ENCODE data around the gene TSPYL1. TPM values are rescaled to one million over a fixed set of nuclear protein-coding genes. Genes with fewer than 3 reads are reported as not detected.

The TSPYL1 gene
- total RNA-seq, 1 experiment from 2014 or later, result 57.3 TPM

DNA sequence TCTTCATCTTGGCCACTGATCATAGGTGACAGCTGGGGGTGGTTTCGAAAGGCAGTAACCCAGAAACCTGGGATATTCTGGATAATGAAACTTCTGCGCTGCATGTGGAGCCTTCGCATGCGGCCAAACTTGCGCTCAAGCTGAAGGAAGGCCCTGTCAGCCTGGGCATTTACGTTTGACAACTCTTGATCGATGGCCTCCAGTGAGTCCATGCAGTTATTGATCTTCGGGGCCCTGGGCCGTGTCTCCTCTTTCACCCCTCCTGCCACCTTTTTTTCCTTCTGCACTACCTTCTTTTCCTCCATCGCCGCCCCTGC is 26.6 kb downstream of the TSPYL1 start:
- Mint-ChIP-seq H3K36me3 (ENCODE audit: insufficient read depth, unreplicated experiment) (peaks cover 6% of the 10 kb centered on the region), H3K27ac (ENCODE audit: unreplicated experiment) (no peak overlapping the region), H3K4me1 (ENCODE audit: low read depth, unreplicated experiment) (peaks cover 16% of the 10 kb centered on the region), H3K4me3 (ENCODE audit: unreplicated experiment) (no peak overlapping the region), H3K27me3 (ENCODE audit: insufficient read depth, unreplicated experiment) (no peaks in the 10 kb centered on the region), H3K9me3 (ENCODE audit: unreplicated experiment) (no peaks in the 10 kb centered on the region)
- no peaks in the 10 kb centered on the region for H3K9me3 ChIP-seq
- no peak for DNase-seq
- no peaks in the 10 kb centered on the region for H3K27me3 ChIP-seq (replicated peaks; ENCODE audit: control insufficient read depth, insufficient read depth, low read length)
- peaks cover 19% of the 10 kb centered on the region for H3K4me1 ChIP-seq
- TF ChIP-seq, protein P1, sequence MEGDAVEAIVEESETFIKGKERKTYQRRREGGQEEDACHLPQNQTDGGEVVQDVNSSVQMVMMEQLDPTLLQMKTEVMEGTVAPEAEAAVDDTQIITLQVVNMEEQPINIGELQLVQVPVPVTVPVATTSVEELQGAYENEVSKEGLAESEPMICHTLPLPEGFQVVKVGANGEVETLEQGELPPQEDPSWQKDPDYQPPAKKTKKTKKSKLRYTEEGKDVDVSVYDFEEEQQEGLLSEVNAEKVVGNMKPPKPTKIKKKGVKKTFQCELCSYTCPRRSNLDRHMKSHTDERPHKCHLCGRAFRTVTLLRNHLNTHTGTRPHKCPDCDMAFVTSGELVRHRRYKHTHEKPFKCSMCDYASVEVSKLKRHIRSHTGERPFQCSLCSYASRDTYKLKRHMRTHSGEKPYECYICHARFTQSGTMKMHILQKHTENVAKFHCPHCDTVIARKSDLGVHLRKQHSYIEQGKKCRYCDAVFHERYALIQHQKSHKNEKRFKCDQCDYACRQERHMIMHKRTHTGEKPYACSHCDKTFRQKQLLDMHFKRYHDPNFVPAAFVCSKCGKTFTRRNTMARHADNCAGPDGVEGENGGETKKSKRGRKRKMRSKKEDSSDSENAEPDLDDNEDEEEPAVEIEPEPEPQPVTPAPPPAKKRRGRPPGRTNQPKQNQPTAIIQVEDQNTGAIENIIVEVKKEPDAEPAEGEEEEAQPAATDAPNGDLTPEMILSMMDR (IDR thresholded peaks at IDR 0.05; ENCODE audit: insufficient read depth in 1 of 2, low read depth in 1 of 2, low read length in 1 of 2, severe bottlenecking in 1 of 2, unreplicated experiment in 1 of 2), result no peak
- POLR2A ChIA-PET, result interaction anchor here (0.9 kb wide), 1 partner anchor 9 kb away, joined by 3 read pairs; no protein-coding TSS in a partner anchor
- H3K36me3 ChIP-seq (ENCODE audit: control insufficient read depth, insufficient read depth, low read length), result no peaks in the 10 kb centered on the region; the same call in 1 of the 2 replicates
- CTCF ChIA-PET, result interaction anchor here (1.0 to 1.1 kb wide), 2 partner anchors 35 to 258 kb away, joined by 3 to 5 read pairs; partner anchors contain the start of gene CALHM5
- peak overlapping the region; percentile 99 for H3K4me3 ChIP-seq (ENCODE audit: low read depth, low read length)
- intact Hi-C loops (cut with micrococcal nuclease; ENCODE audit: unreplicated experiment), result loop anchor here (10.0 kb wide), 1 partner anchor 238 kb away; no protein-coding TSS in a partner anchor
- BruUV-seq (replicated peaks), result TSS peak; percentile 35

DNA sequence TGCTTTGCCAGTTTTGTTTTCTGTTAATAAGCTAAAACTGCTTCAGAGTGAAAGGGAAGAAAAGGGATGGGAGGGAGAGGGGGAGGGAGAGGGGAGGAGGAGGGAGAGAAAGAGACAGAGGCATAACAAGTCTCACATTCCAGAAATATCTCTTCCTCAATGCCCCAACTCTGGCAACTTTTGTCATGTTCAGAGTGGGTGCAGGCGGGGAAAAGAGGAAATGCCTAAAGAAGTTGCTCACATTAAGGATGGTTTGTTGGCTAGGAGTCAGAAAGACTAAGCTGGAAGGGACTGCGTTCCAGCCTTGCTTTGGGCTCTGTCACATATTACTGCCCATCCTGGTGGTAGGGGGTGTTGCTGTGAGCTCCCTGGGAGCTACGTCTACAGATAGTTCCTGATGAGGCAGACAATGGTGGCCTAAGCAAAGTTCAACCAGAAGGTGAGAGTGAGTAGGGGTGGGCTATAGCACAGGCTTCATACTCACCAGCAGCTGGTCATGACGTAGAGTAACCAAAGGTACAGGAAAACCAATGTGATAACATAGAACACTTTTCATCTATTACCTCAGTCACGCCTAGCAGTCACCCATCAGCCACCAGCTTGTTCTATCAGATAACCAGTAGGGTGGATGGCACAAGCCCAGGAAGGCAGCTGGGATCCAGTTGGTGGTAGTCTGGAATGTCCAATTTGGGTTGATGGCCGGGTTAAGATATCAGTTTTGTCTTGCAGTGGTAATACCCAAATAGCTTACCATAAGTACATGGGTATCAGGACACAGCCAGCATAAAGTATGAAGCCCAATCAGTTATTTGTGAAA is 28.0 kb downstream of the TSPYL1 start:
- DNase-seq, result no peak
- peaks cover 16% of the 10 kb centered on the region for H3K4me1 Mint-ChIP-seq (ENCODE audit: low read depth, unreplicated experiment)
- Histone ChIP-seq H3K4me1 (peaks cover 19% of the 10 kb centered on the region), H3K9me3 (no peaks in the 10 kb centered on the region), H3K4me3 (ENCODE audit: low read depth, low read length) (no peak overlapping the region), H3K27me3 (replicated peaks; ENCODE audit: control insufficient read depth, insufficient read depth, low read length) (no peaks in the 10 kb centered on the region), H3K36me3 (ENCODE audit: control insufficient read depth, insufficient read depth, low read length) (no peaks in the 10 kb centered on the region; the same call in 1 of the 2 replicates)
- TF ChIP-seq, protein P1 (IDR thresholded peaks at IDR 0.05; ENCODE audit: insufficient read depth in 1 of 2, low read depth in 1 of 2, low read length in 1 of 2, severe bottlenecking in 1 of 2, unreplicated experiment in 1 of 2), result no peak
- no peaks in the 10 kb centered on the region for H3K27me3 Mint-ChIP-seq (ENCODE audit: insufficient read depth, unreplicated experiment)
- H3K4me3 Mint-ChIP-seq (ENCODE audit: unreplicated experiment), result no peak overlapping the region
- ChIA-PET POLR2A (no interaction called here), CTCF (interaction anchor here (0.6 kb wide), 1 partner anchor 261 kb away, joined by 9 read pairs; no protein-coding TSS in a partner anchor)
- no TSS peak for BruUV-seq (replicated peaks)
- H3K27ac Mint-ChIP-seq (ENCODE audit: unreplicated experiment), result no peak overlapping the region
- H3K9me3 Mint-ChIP-seq (ENCODE audit: unreplicated experiment), result no peaks in the 10 kb centered on the region
- intact Hi-C loops (cut with micrococcal nuclease; ENCODE audit: unreplicated experiment), result loop anchor here (10.0 kb wide), 1 partner anchor 237 kb away; no protein-coding TSS in a partner anchor
- H3K36me3 Mint-ChIP-seq (ENCODE audit: insufficient read depth, unreplicated experiment), result peaks cover 6% of the 10 kb centered on the region

DNA sequence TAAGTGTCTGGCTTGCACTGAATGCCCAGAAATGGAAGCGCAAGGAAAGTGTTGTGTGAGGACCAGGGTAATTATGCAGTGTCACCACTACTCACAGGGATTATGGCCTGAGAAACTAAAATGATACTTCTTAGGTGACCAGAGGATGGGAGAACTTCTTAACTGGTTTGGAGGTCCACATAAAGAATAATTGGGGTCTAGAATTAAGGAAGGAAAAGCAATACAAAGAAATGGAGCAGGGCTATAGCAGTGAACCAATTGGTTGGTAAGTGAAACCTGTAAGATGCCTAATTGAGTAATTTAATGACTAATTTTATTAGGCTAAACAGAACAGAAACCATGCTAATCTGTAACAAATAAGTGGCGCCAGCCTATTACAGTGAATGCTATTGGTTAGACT is 31.2 kb downstream of the TSPYL1 start:
- Mint-ChIP-seq H3K27me3 (ENCODE audit: insufficient read depth, unreplicated experiment) (no peaks in the 10 kb centered on the region), H3K4me1 (ENCODE audit: low read depth, unreplicated experiment) (peaks cover 16% of the 10 kb centered on the region), H3K4me3 (ENCODE audit: unreplicated experiment) (no peak overlapping the region), H3K27ac (ENCODE audit: unreplicated experiment) (no peak overlapping the region), H3K9me3 (ENCODE audit: unreplicated experiment) (no peaks in the 10 kb centered on the region), H3K36me3 (ENCODE audit: insufficient read depth, unreplicated experiment) (peaks cover 6% of the 10 kb centered on the region)
- intact Hi-C loops (cut with micrococcal nuclease; ENCODE audit: unreplicated experiment), result no loop called here
- no TSS peak for BruUV-seq (replicated peaks)
- Histone ChIP-seq H3K27me3 (replicated peaks; ENCODE audit: control insufficient read depth, insufficient read depth, low read length) (no peaks in the 10 kb centered on the region), H3K4me1 (peaks cover 7% of the 10 kb centered on the region; the same call in 1 of the 2 replicates), H3K36me3 (ENCODE audit: control insufficient read depth, insufficient read depth, low read length) (no peaks in the 10 kb centered on the region; the same call in none of the 2 replicates), H3K9me3 (no peaks in the 10 kb centered on the region), H3K4me3 (ENCODE audit: low read depth, low read length) (no peak overlapping the region)
- CTCF ChIA-PET, result no interaction called here
- DNase-seq, result no peak
- TF ChIP-seq, protein P1 (IDR thresholded peaks at IDR 0.05; ENCODE audit: insufficient read depth in 1 of 2, low read depth in 1 of 2, low read length in 1 of 2, severe bottlenecking in 1 of 2, unreplicated experiment in 1 of 2), result no peak
- POLR2A ChIA-PET, result no interaction called here

Data from Caco-2 (cell line).